HG02884 (cell line): ENCODE results near the gene KNCN.

Experiments used
- ATAC-seq: cut with Tn5 transposase; IDR thresholded peaks from one replicate; pipeline ENCODE4 v1.9.1; 2021; ENCODE audit warnings: mild to moderate bottlenecking, moderate library complexity; ENCODE audit not compliant: unreplicated experiment

Gene KNCN

GRCh38 chr1:46569884-46570725 is 18.7 kb upstream of the KNCN start:
- ATAC-seq: no peak

- no peak for ATAC-seq
Measured at GRCh38 chr1:46569116-46569515, 17.7 kb upstream of the KNCN start.

GRCh38 chr1:46568461-46568891 is 17.0 kb upstream of the KNCN start:
- no peak for ATAC-seq

GRCh38 chr1:46563341-46563740 is 11.9 kb upstream of the KNCN start:
- ATAC-seq: no peak

- ATAC-seq: no peak
Measured at GRCh38 chr1:46562498-46562897, 11.1 kb upstream of the KNCN start.

- no peak for ATAC-seq
Measured at GRCh38 chr1:46558966-46559365, 7.5 kb upstream of the KNCN start.

GRCh38 chr1:46558141-46558963 is 6.9 kb upstream of the KNCN start:
- ATAC-seq: no peak

- no peak for ATAC-seq
Measured at GRCh38 chr1:46557403-46557802, 6.0 kb upstream of the KNCN start.

GRCh38 chr1:46556822-46557221 is 5.4 kb upstream of the KNCN start:
- no peak for ATAC-seq

- ATAC-seq: no peak
Measured at GRCh38 chr1:46555826-46556619, 4.6 kb upstream of the KNCN start.

GRCh38 chr1:46554597-46555381 is 3.3 kb upstream of the KNCN start:
- no peak for ATAC-seq

GRCh38 chr1:46554236-46554596 is 2.8 kb upstream of the KNCN start:
- ATAC-seq: no peak

GRCh38 chr1:46553506-46553905 is 2.1 kb upstream of the KNCN start:
- ATAC-seq: no peak

GRCh38 chr1:46552357-46553237 is 1.1 kb upstream of the KNCN start:
- ATAC-seq: no peak

GRCh38 chr1:46550751-46551231 is 656 bp downstream of the KNCN start:
- ATAC-seq: no peak

GRCh38 chr1:46549697-46550681 is 1.5 kb downstream of the KNCN start:
- ATAC-seq: no peak

GRCh38 chr1:46547481-46548383 is 3.7 kb downstream of the KNCN start:
- ATAC-seq: no peak
